Endothelial cell of umbilical vein (primary cell): ENCODE data around the gene SPON2. TPM values are rescaled to one million over a fixed set of nuclear protein-coding genes. Genes with fewer than 3 reads are reported as not detected.

Experiments used
- BruUV-seq: library from RNA; stranded (reverse); fragments of 400-500 nt; replicated peaks from 2 replicates; lab custom pipeline; 2021; lab: Mats Ljungman, UMichigan
- CTCF ChIA-PET: fragments of 300-600, 350-600 bp; sonication (Branson Sonifier 250); formaldehyde crosslinking; loops from one replicate; lab custom pipeline; 2021; ENCODE audit warnings: antibody characterized with exemption, inconsistent platforms; lab: Charles Lee
- POLR2A ChIA-PET: fragments of 300-600, 350-600 bp; sonication (Branson Sonifier 250); formaldehyde crosslinking; loops from one replicate; lab custom pipeline; 2021; ENCODE audit warnings: antibody characterized with exemption, inconsistent platforms; lab: Charles Lee
- DNase-seq: peaks from one replicate; pipeline ENCODE4 v3.0.0-alpha.2; 2011; ENCODE audit warnings: low read depth, low spot score
- FAIRE-seq: peaks from 2 replicates; lab custom pipeline; 2011; peaks lifted over from hg19 to GRCh38; lab: Jason Lieb, UNC
- H2AFZ ChIP-seq: 2 replicates; pipeline ENCODE4 v1.6.0; 2012; ENCODE audit warnings: low read depth, low read length, control low read depth, inconsistent platforms
- H3K27ac ChIP-seq: 2 replicates; pipeline ENCODE4 v1.5.1; 2011; ENCODE audit warnings: low read depth, mild to moderate bottlenecking, control low read depth, low read length, moderate library complexity; ENCODE audit not compliant: insufficient read depth
- H3K27me3 ChIP-seq, 2 experiments: 2 replicates each; pipeline versions ENCODE4 v1.6.0 to v1.6.1; 2011; ENCODE audit warnings: low read length in 2 of 2, mixed read lengths in 1 of 2; ENCODE audit not compliant: control insufficient read depth in 2 of 2, insufficient read depth in 2 of 2
- H3K36me3 ChIP-seq, 2 experiments: 2 replicates in 1 of 2; 3 replicates in 1 of 2; pipeline ENCODE4 v1.5.1; 2011; ENCODE audit warnings: low read length in 2 of 2, mild to moderate bottlenecking in 1 of 2, moderate library complexity in 1 of 2; ENCODE audit not compliant: control insufficient read depth in 2 of 2, insufficient read depth in 2 of 2; ENCODE audit errors: extremely low read depth in 1 of 2
- H3K4me1 ChIP-seq: 3 replicates; pipeline ENCODE4 v1.5.1; 2011; ENCODE audit warnings: mild to moderate bottlenecking, low read length; ENCODE audit not compliant: control insufficient read depth, insufficient read depth; ENCODE audit errors: extremely low read depth
- H3K4me2 ChIP-seq: 2 replicates; pipeline ENCODE4 v1.6.1; 2011; ENCODE audit warnings: low read length, control low read depth, mixed read lengths; ENCODE audit not compliant: insufficient read depth
- H3K4me3 ChIP-seq, 3 experiments: fragments of 200-600 bp in 1 of 3; sonication (generic), shearing (Covaris generic) in 1 of 3; replicated peaks in 1 of 3; 2 replicates each; pipeline ENCODE4 v1.5.1; 2011 to 2016; ENCODE audit warnings: control low read depth in 3 of 3, low read length in 3 of 3, mild to moderate bottlenecking in 2 of 3, inconsistent platforms in 1 of 3, low read depth in 1 of 3, moderate library complexity in 1 of 3; ENCODE audit not compliant: insufficient read depth in 1 of 3
- H3K79me2 ChIP-seq: 2 replicates; pipeline ENCODE4 v1.6.0; 2012; ENCODE audit warnings: low read length, inconsistent platforms; ENCODE audit not compliant: control insufficient read depth, insufficient read depth
- H3K9ac ChIP-seq: replicated peaks from 2 replicates; pipeline ENCODE3; 2011; ENCODE audit warnings: low read length, control low read depth; ENCODE audit not compliant: insufficient read depth; ENCODE audit errors: extremely low read depth
- H3K9me1 ChIP-seq: replicated peaks from 3 replicates; pipeline ENCODE4 v1.6.0; 2011; ENCODE audit warnings: mild to moderate bottlenecking, low read length; ENCODE audit not compliant: control insufficient read depth, insufficient read depth; ENCODE audit errors: extremely low read depth
- H3K9me3 ChIP-seq: replicated peaks from 2 replicates; pipeline ENCODE4 v1.5.1; 2012; ENCODE audit warnings: low read length, inconsistent platforms; ENCODE audit not compliant: control insufficient read depth, insufficient read depth
- H4K20me1 ChIP-seq: replicated peaks from 2 replicates; pipeline ENCODE3; 2011; ENCODE audit warnings: mild to moderate bottlenecking, low read length; ENCODE audit not compliant: control insufficient read depth, insufficient read depth; ENCODE audit errors: extremely low read depth
- EZH2 ChIP-seq: IDR thresholded peaks from 2 replicates; pipeline ENCODE4 v1.6.1; 2012; ENCODE audit warnings: borderline replicate concordance, low read depth, mild to moderate bottlenecking, moderate library complexity, low read length, inconsistent platforms; ENCODE audit not compliant: severe bottlenecking
- FOS ChIP-seq: IDR thresholded peaks from 2 replicates; pipeline ENCODE4 v1.6.1; 2011; ENCODE audit warnings: mild to moderate bottlenecking, low read length, moderate library complexity, borderline replicate concordance; ENCODE audit not compliant: insufficient read depth
- GATA2 ChIP-seq: IDR thresholded peaks from 2 replicates; pipeline ENCODE4 v1.7.0; 2011; ENCODE audit warnings: low read depth, mild to moderate bottlenecking, moderate library complexity, mixed read lengths, low read length; ENCODE audit not compliant: insufficient read length, insufficient read depth
- JUN ChIP-seq: IDR thresholded peaks from 2 replicates; pipeline ENCODE4 v1.6.1; 2011; ENCODE audit warnings: borderline replicate concordance, low read depth; ENCODE audit not compliant: insufficient read length, insufficient read depth
- MYC ChIP-seq: IDR thresholded peaks from one replicate; pipeline ENCODE4 v1.6.1; 2011; ENCODE audit warnings: mild to moderate bottlenecking, low read depth, low read length
- POLR2A ChIP-seq: IDR thresholded peaks from 2 replicates; pipeline ENCODE4 v1.6.1; 2012; ENCODE audit warnings: low read depth, mild to moderate bottlenecking, control low read depth, low read length
- POLR2AphosphoS5 ChIP-seq: IDR thresholded peaks from 2 replicates; pipeline ENCODE4 v1.6.1; 2012; ENCODE audit warnings: low read depth, mild to moderate bottlenecking, control low read depth, low read length, moderate library complexity; ENCODE audit not compliant: insufficient read depth
- dilution Hi-C: fragments of 300-500 bp; cut with MboI; formaldehyde crosslinking; loops from one replicate; pipeline ENCODE4 v1.15.0; 2019; ENCODE audit warnings: low sequenced_read_pairs; ENCODE audit not compliant: extremely low pct_ligation_motif_present
- intact Hi-C: fragments of 100-400 bp; cut with micrococcal nuclease; formaldehyde crosslinking; loops from one replicate; pipeline ENCODE4 v1.10.0; 2022
- polyA plus RNA-seq, 4 experiments: library from polyadenylated mRNA; depleted of rRNA in 3 of 4; stranded (reverse) in 3 of 4; unstranded in 1 of 4; fragments of >200 nt; gene quantifications; 2 replicates each; pipeline versions ENCODE4 v1.2.1 to v1.2.3, GENCODE V29; 2011 to 2012; ENCODE audit warnings: missing spikeins in 1 of 4
- total RNA-seq: library from RNA; stranded (reverse); gene quantifications from 2 replicates; pipeline ENCODE4 v1.2.3, GENCODE V29; 2021
- TF ChIP-seq, protein P1 (sequence below), 2 donors: IDR thresholded peaks; 1 replicate in 1 of 2; 2 replicates in 1 of 2; pipeline ENCODE4 v1.5.1; 2011; ENCODE audit warnings: low read length in 2 of 2, mild to moderate bottlenecking in 2 of 2, moderate library complexity in 2 of 2, control low read depth in 1 of 2, inconsistent platforms in 1 of 2, low read depth in 1 of 2; ENCODE audit not compliant: insufficient read depth in 1 of 2; ENCODE audit errors: extremely low read depth in 1 of 2
- TF ChIP-seq, protein P2 (sequence below): IDR thresholded peaks from 2 replicates; pipeline ENCODE4 v1.6.1; 2011; ENCODE audit not compliant: insufficient read depth, insufficient read length

SPON2 gene
- total and polyA plus RNA-seq, 2 donors (not counting 3 experiments of a cell fraction or from before 2014, with no cell fraction given): 0.04 TPM; not detected in 1

DNA sequence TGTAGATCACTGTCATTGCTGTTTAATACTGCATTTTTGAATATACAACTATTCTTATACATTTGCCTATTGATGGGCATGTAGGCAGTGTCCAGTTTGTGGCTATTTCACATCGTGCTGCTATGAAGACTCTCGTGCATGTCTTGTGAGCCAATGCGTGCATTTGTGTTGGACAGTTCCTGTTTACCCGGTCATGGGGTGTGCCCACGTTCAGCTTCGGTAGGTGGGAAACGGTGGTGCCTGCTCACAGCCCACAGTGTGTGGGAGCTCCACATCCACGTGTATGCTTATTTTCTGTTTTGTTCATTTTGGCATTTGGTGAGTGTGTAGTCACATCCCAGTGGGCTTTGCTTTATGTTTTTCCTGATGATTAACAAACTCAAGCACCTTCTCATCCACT, 39.4 kb downstream of the SPON2 start:
- CTCF ChIA-PET: interaction anchor here (3.0 to 4.4 kb wide), 2 partner anchors 134 to 219 kb away, joined by 15 to 78 read pairs; no protein-coding TSS in a partner anchor
- dilution Hi-C loops: no loop called here

More for the DNA sequence above, 39.4 kb downstream of the SPON2 start:
- no peak overlapping the region for H3K4me3 ChIP-seq
- H3K4me2 ChIP-seq: no peak overlapping the region
- TF ChIP-seq, protein P1, sequence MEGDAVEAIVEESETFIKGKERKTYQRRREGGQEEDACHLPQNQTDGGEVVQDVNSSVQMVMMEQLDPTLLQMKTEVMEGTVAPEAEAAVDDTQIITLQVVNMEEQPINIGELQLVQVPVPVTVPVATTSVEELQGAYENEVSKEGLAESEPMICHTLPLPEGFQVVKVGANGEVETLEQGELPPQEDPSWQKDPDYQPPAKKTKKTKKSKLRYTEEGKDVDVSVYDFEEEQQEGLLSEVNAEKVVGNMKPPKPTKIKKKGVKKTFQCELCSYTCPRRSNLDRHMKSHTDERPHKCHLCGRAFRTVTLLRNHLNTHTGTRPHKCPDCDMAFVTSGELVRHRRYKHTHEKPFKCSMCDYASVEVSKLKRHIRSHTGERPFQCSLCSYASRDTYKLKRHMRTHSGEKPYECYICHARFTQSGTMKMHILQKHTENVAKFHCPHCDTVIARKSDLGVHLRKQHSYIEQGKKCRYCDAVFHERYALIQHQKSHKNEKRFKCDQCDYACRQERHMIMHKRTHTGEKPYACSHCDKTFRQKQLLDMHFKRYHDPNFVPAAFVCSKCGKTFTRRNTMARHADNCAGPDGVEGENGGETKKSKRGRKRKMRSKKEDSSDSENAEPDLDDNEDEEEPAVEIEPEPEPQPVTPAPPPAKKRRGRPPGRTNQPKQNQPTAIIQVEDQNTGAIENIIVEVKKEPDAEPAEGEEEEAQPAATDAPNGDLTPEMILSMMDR (IDR thresholded peaks at IDR 0.05; ENCODE audit: extremely low read depth in 1 of 2, insufficient read depth in 1 of 2, low read depth in 1 of 2, low read length in 2 of 2): no peak
- TF ChIP-seq GATA2 (no peak), FOS (no peak), EZH2 (no peak), MYC (no peak), JUN (no peak), POLR2A (no peak), POLR2AphosphoS5 (no peak)
- TF ChIP-seq, protein P2, sequence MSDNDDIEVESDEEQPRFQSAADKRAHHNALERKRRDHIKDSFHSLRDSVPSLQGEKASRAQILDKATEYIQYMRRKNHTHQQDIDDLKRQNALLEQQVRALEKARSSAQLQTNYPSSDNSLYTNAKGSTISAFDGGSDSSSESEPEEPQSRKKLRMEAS: no peak
- H3K9me3 ChIP-seq: no peaks in the 10 kb centered on the region
- no peaks in the 10 kb centered on the region for H3K79me2 ChIP-seq
- POLR2A ChIA-PET: no interaction called here
- BruUV-seq: no TSS peak
- no peak overlapping the region for H3K9ac ChIP-seq
- H3K9me1 ChIP-seq: no peaks in the 10 kb centered on the region
- no peaks in the 10 kb centered on the region for H4K20me1 ChIP-seq
- intact Hi-C loops: no loop called here
- H3K36me3 ChIP-seq: no peaks in the 10 kb centered on the region
- no peaks in the 10 kb centered on the region for H3K4me1 ChIP-seq
- H3K27ac ChIP-seq: no peak overlapping the region
- H2AFZ ChIP-seq: no peak overlapping the region
- no peak for DNase-seq
- peaks cover 3 to 5% of the 10 kb centered on the region in 2 experiments for H3K27me3 ChIP-seq
- FAIRE-seq: no peak
